Hepatocyte (in vitro differentiated cells): Measurements from ENCODE around the gene KCNJ5. TPM values are rescaled to one million over a fixed set of nuclear protein-coding genes. Genes with fewer than 3 reads are reported as not detected.

Experiments
- DNase-seq: peaks from one replicate; pipeline ENCODE4 v3.0.0-alpha.2; 2016; ENCODE audit warnings: low spot score
- H2AFZ ChIP-seq: fragments of 200-600 bp; sonication (generic); 2 replicates; pipeline ENCODE4 v1.6.0; 2016; ENCODE audit warnings: antibody characterized with exemption, mild to moderate bottlenecking
- H3K27ac ChIP-seq: fragments of 200-600 bp; sonication (generic); 2 replicates; pipeline ENCODE4 v1.5.1; 2016; ENCODE audit warnings: mild to moderate bottlenecking
- H3K27me3 ChIP-seq: fragments of 200-600 bp; sonication (generic); 2 replicates; pipeline ENCODE4 v1.6.1; 2016
- H3K36me3 ChIP-seq: fragments of 200-600 bp; sonication (generic); replicated peaks from 2 replicates; pipeline ENCODE4 v1.5.1; 2016; ENCODE audit warnings: low read depth; ENCODE audit not compliant: insufficient read depth
- H3K4me1 ChIP-seq: fragments of 200-600 bp; sonication (generic); 2 replicates; pipeline ENCODE4 v1.5.1; 2016; ENCODE audit warnings: mild to moderate bottlenecking, moderate library complexity; ENCODE audit not compliant: insufficient read depth
- H3K4me2 ChIP-seq: fragments of 200-600 bp; sonication (generic); 2 replicates; pipeline ENCODE4 v1.6.0; 2016
- H3K4me3 ChIP-seq: fragments of 200-600 bp; sonication (generic); 2 replicates; pipeline ENCODE4 v1.5.1; 2016; ENCODE audit warnings: mild to moderate bottlenecking
- H3K79me2 ChIP-seq: fragments of 200-600 bp; sonication (generic); 2 replicates; pipeline ENCODE4 v1.6.0; 2017; ENCODE audit warnings: mild to moderate bottlenecking
- H3K9me2 ChIP-seq: fragments of 200-600 bp; sonication (generic); replicated peaks from 2 replicates; pipeline ENCODE4 v1.6.0; 2017; ENCODE audit warnings: mild to moderate bottlenecking; ENCODE audit not compliant: insufficient read depth
- H3K9me3 ChIP-seq: fragments of 200-600 bp; sonication (generic); 2 replicates; pipeline ENCODE4 v1.5.1; 2016; ENCODE audit warnings: low read depth, mild to moderate bottlenecking
- H4K20me1 ChIP-seq: fragments of 200-600 bp; sonication (generic); 2 replicates; pipeline ENCODE4 v1.6.0; 2016; ENCODE audit warnings: mild to moderate bottlenecking; ENCODE audit not compliant: insufficient read depth, poor library complexity, severe bottlenecking
- CTCF ChIP-seq: fragments of 200-600 bp; sonication (generic); IDR thresholded peaks from 2 replicates; pipeline ENCODE4 v1.5.1; 2016; ENCODE audit warnings: antibody characterized with exemption, mild to moderate bottlenecking; ENCODE audit not compliant: poor library complexity
- EZH2 ChIP-seq: fragments of 200-600 bp; sonication (generic); IDR thresholded peaks from 2 replicates; pipeline ENCODE4 v1.6.1; 2016; ENCODE audit warnings: antibody characterized with exemption, mild to moderate bottlenecking, borderline replicate concordance
- EZH2phosphoT487 ChIP-seq: fragments of 200-600 bp; sonication (generic); IDR thresholded peaks from one replicate; pipeline ENCODE4 v1.6.1; 2018; ENCODE audit warnings: antibody characterized with exemption, mild to moderate bottlenecking, low read depth, moderate library complexity; ENCODE audit not compliant: unreplicated experiment, severe bottlenecking
- WGBS: methylation state at CpG from one replicate; pipeline ENCODE4 v1.1.6; 2016; ENCODE audit warnings: low lambda C conversion rate; ENCODE audit errors: missing lambda C conversion rate; 5-methylcytosine and 5-hydroxymethylcytosine counted together
- polyA plus RNA-seq: library from polyadenylated mRNA; unstranded; fragments of >200 nt; fragmentation: Nextera tagmentation; extraction: Ambion mirVana; gene quantifications from 2 replicates; pipeline ENCODE4 v1.2.1, GENCODE V29; 2016
- total RNA-seq: library from RNA; depleted of rRNA; stranded (reverse); fragments of >200 nt; gene quantifications from 2 replicates; pipeline ENCODE4 v1.2.3, GENCODE V29; 2014

The KCNJ5 gene
- total and polyA plus RNA-seq, 2 experiments from 2014 or later, result 1.00 to 1.2 TPM

GRCh38 chr11:128845334-128845780, 45.8 kb upstream of the KCNJ5 start:
- WGBS, result 89% methylated on average over 2 of the region's 2 CpGs
- Histone ChIP-seq H2AFZ (no peak overlapping the region), H3K9me2 (no peaks in the 10 kb centered on the region), H3K27me3 (peaks cover 5% of the 10 kb centered on the region), H3K79me2 (no peaks in the 10 kb centered on the region), H3K4me1 (no peaks in the 10 kb centered on the region), H3K4me2 (no peak overlapping the region), H3K9me3 (no peaks in the 10 kb centered on the region), H3K4me3 (no peak overlapping the region), H3K36me3 (no peaks in the 10 kb centered on the region), H4K20me1 (no peaks in the 10 kb centered on the region), H3K27ac (no peak overlapping the region)
- TF ChIP-seq EZH2phosphoT487 (no peak), CTCF (no peak), EZH2 (no peak)
- DNase-seq, result no peak

- no peak overlapping the region for H2AFZ ChIP-seq
- no peaks in the 10 kb centered on the region for H3K9me3 ChIP-seq
- no peaks in the 10 kb centered on the region for H3K9me2 ChIP-seq
- H3K27me3 ChIP-seq, result peaks cover 5% of the 10 kb centered on the region
- no peaks in the 10 kb centered on the region for H3K79me2 ChIP-seq
- no peak overlapping the region for H3K27ac ChIP-seq
- H4K20me1 ChIP-seq, result no peaks in the 10 kb centered on the region
- H3K4me2 ChIP-seq, result no peak overlapping the region
- 84% methylated on average over 4 of the region's 4 CpGs for WGBS
- no peaks in the 10 kb centered on the region for H3K36me3 ChIP-seq
- DNase-seq, result no peak
- H3K4me3 ChIP-seq, result no peak overlapping the region
- TF ChIP-seq EZH2 (no peak), CTCF (no peak), EZH2phosphoT487 (no peak)
- H3K4me1 ChIP-seq, result no peaks in the 10 kb centered on the region
Measured at GRCh38 chr11:128846985-128847384, 44.2 kb upstream of the KCNJ5 start.

- peaks cover 5% of the 10 kb centered on the region for H3K27me3 ChIP-seq
- H3K9me3 ChIP-seq, result no peaks in the 10 kb centered on the region
- H3K4me1 ChIP-seq, result no peaks in the 10 kb centered on the region
- TF ChIP-seq CTCF, result peak; percentile 49
- no peak for TF ChIP-seq EZH2
- 24% methylated on average over 10 of the region's 10 CpGs for WGBS
- H4K20me1 ChIP-seq, result no peaks in the 10 kb centered on the region
- H3K4me2 ChIP-seq, result no peak overlapping the region
- H2AFZ ChIP-seq, result no peak overlapping the region
- no peaks in the 10 kb centered on the region for H3K9me2 ChIP-seq
- peak; percentile 50 for DNase-seq
- H3K4me3 ChIP-seq, result no peak overlapping the region
- no peak overlapping the region for H3K27ac ChIP-seq
- no peaks in the 10 kb centered on the region for H3K36me3 ChIP-seq
- no peaks in the 10 kb centered on the region for H3K79me2 ChIP-seq
Measured at GRCh38 chr11:128848815-128849455, 42.2 kb upstream of the KCNJ5 start.
